Right atrium auricular region (tissue), 2 donors: ENCODE measurements around the gene EPAS1. TPM values are rescaled to one million over a fixed set of nuclear protein-coding genes. Genes with fewer than 3 reads are reported as not detected.
A peak's percentile ranks its signal among the peaks of the same experiment; 100 is the strongest.

Source experiments
- DNase-seq: peaks from one replicate; pipeline ENCODE4 v3.0.0-alpha.2; 2019; ENCODE audit warnings: low spot score
- H3K27ac ChIP-seq, 2 donors: fragments of 200-600 bp; sonication (generic); 1 replicate in 1 of 2; 2 replicates in 1 of 2; pipeline ENCODE4 v1.5.1; 2016 to 2019
- H3K27me3 ChIP-seq, 2 donors: fragments of 200-600 bp; sonication (generic); one replicate each; pipeline versions ENCODE4 v1.5.1 to v1.6.0; 2017 to 2019
- H3K36me3 ChIP-seq: fragments of 200-600 bp; sonication (generic); one replicate; pipeline ENCODE4 v1.5.1; 2016
- H3K4me1 ChIP-seq, 2 donors: fragments of 200-600 bp; sonication (generic); one replicate each; pipeline versions ENCODE4 v1.5.1 to v1.6.0; 2017 to 2019
- H3K4me3 ChIP-seq, 2 donors: fragments of 200-600 bp; sonication (generic); 1 replicate in 1 of 2; 2 replicates in 1 of 2; pipeline ENCODE4 v1.5.1; 2017 to 2019; ENCODE audit warnings: mild to moderate bottlenecking in 1 of 2, moderate library complexity in 1 of 2
- H3K9me3 ChIP-seq, 2 donors: fragments of 200-600 bp; sonication (generic); one replicate each; pipeline ENCODE4 v1.5.1; 2019
- total RNA-seq, 2 donors: library from RNA; depleted of rRNA; stranded (reverse); fragments of >200 nt; gene quantifications; one replicate each; pipeline ENCODE4 v1.1.0, GENCODE V29; 2016
- TF ChIP-seq, protein P1 (sequence below), 2 donors: fragments of 200-600 bp; sonication (generic); IDR thresholded peaks; one replicate each; pipeline ENCODE4 v1.5.1; 2019; ENCODE audit warnings: antibody characterized with exemption in 2 of 2

The EPAS1 gene
- total RNA-seq, 2 donors from 2014 or later = 257 to 311 TPM

GRCh38 chr2:46369783-46370182 is 72.6 kb downstream of the EPAS1 start:
- no peak overlapping the region for H3K27ac ChIP-seq
- no peaks in the 10 kb centered on the region for H3K9me3 ChIP-seq
- TF ChIP-seq, protein P1, sequence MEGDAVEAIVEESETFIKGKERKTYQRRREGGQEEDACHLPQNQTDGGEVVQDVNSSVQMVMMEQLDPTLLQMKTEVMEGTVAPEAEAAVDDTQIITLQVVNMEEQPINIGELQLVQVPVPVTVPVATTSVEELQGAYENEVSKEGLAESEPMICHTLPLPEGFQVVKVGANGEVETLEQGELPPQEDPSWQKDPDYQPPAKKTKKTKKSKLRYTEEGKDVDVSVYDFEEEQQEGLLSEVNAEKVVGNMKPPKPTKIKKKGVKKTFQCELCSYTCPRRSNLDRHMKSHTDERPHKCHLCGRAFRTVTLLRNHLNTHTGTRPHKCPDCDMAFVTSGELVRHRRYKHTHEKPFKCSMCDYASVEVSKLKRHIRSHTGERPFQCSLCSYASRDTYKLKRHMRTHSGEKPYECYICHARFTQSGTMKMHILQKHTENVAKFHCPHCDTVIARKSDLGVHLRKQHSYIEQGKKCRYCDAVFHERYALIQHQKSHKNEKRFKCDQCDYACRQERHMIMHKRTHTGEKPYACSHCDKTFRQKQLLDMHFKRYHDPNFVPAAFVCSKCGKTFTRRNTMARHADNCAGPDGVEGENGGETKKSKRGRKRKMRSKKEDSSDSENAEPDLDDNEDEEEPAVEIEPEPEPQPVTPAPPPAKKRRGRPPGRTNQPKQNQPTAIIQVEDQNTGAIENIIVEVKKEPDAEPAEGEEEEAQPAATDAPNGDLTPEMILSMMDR (IDR thresholded peaks at IDR 0.05) = no peak
- no peak for DNase-seq
- H3K27me3 ChIP-seq = no peaks in the 10 kb centered on the region
- no peak overlapping the region for H3K4me3 ChIP-seq
- H3K36me3 ChIP-seq = peaks cover 65% of the 10 kb centered on the region
- peaks cover 0 to 10% of the 10 kb centered on the region in 2 donors for H3K4me1 ChIP-seq

GRCh38 chr2:46371854-46372253 is 74.6 kb downstream of the EPAS1 start:
- H3K36me3 ChIP-seq = peaks cover 85% of the 10 kb centered on the region
- no peaks in the 10 kb centered on the region for H3K9me3 ChIP-seq
- no peak overlapping the region for H3K4me3 ChIP-seq
- no peak for DNase-seq
- no peaks in the 10 kb centered on the region for H3K27me3 ChIP-seq
- TF ChIP-seq, protein P1 (IDR thresholded peaks at IDR 0.05) = no peak
- no peak overlapping the region for H3K27ac ChIP-seq
- H3K4me1 ChIP-seq = peaks cover 0 to 9% of the 10 kb centered on the region in 2 donors

DNA sequence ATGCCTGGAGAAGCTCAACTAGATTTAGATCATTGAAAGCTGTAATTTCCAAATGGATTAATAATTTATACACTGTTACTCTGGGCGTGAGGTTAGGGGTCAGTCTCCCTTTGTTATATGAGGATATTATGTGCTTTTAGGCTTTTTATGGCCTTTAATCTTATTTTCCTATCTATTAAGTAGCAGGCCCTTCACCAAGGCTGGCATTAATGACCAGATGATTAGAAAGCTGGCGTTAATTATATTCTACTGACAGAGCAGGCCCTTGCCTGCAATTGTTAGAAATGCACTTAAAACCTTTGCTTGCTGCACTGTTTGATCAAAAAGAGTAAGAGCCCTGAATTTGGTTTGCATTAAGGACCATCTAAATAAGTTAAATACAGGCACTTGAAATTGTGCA is 75.3 kb downstream of the EPAS1 start:
- Histone ChIP-seq H3K4me1 (peaks cover 0 to 15% of the 10 kb centered on the region in 2 donors), H3K36me3 (peaks cover 88% of the 10 kb centered on the region), H3K27ac (no peak overlapping the region), H3K27me3 (no peaks in the 10 kb centered on the region), H3K4me3 (no peak overlapping the region), H3K9me3 (no peaks in the 10 kb centered on the region)
- DNase-seq = no peak
- TF ChIP-seq, protein P1 (IDR thresholded peaks at IDR 0.05) = no peak

DNA sequence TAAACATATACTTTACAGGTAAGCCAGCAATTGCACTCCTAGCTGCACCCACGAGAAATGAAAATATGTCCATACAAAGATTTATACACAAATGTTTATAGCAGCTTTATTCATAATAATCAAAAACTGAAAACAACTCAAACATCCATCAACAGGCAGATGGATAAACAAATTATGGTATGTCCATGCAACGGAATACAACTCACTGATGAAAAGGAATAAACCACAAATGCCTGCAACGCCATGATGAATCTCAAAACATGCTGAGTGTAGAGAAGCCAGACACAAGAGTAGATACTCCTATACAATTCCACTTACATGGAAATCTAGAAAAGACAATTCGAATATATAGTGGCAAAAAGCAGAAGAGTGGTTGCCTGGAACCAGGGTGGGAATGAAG is 76.0 kb downstream of the EPAS1 start:
- Histone ChIP-seq H3K27me3 (no peaks in the 10 kb centered on the region), H3K36me3 (peaks cover 92% of the 10 kb centered on the region), H3K9me3 (no peaks in the 10 kb centered on the region), H3K4me1 (peaks cover 0 to 20% of the 10 kb centered on the region in 2 donors), H3K4me3 (no peak overlapping the region), H3K27ac (no peak overlapping the region)
- DNase-seq = no peak
- TF ChIP-seq, protein P1 (IDR thresholded peaks at IDR 0.05) = no peak

DNA sequence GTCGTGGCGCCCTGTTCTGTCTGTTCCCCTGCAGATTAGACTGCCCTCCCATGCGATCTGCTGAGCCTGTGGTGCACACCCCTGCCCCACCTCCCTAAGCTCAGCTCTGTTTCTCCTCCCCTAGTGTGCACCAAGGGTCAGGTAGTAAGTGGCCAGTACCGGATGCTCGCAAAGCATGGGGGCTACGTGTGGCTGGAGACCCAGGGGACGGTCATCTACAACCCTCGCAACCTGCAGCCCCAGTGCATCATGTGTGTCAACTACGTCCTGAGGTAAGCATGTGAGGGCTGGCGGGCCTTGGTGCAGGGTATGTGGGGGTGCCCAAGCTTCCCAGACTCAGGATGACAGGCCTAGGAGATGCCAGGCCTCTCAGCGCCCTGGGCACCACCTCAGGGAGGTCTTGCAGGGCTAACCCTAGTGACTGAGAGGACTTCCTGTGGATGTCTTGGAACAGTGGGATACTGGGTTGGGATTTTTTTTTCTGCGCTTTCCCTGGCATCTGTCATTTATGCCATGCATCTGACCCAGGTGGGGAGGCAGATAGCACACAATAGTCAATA is 78.4 kb downstream of the EPAS1 start:
- peaks cover 99% of the 10 kb centered on the region for H3K36me3 ChIP-seq
- DNase-seq = no peak
- peaks cover 0 to 32% of the 10 kb centered on the region in 2 donors for H3K4me1 ChIP-seq
- no peaks in the 10 kb centered on the region for H3K27me3 ChIP-seq
- H3K27ac ChIP-seq = no peak overlapping the region
- H3K4me3 ChIP-seq = no peak overlapping the region
- no peaks in the 10 kb centered on the region for H3K9me3 ChIP-seq
- TF ChIP-seq, protein P1 (IDR thresholded peaks at IDR 0.05) = no peak

DNA sequence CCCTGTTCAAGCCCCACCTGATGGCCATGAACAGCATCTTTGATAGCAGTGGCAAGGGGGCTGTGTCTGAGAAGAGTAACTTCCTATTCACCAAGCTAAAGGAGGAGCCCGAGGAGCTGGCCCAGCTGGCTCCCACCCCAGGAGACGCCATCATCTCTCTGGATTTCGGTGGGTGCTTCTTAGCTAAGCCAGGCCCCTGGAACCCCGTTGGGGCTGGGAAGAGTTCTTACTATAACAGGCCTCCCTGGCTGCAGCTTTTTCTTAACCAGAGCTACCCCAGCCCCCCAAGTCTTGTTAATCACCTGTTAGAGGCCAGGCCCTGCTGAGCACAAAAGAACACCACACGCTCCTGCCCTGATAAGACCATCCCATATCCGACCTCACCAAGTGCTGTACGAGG is 79.4 kb downstream of the EPAS1 start:
- no peak for DNase-seq
- TF ChIP-seq, protein P1 (IDR thresholded peaks at IDR 0.05) = no peak
- Histone ChIP-seq H3K27ac (peak overlapping the region in 1 of 2 donors; percentile 29), H3K4me3 (no peak overlapping the region), H3K36me3 (peaks cover 99% of the 10 kb centered on the region), H3K4me1 (peaks cover 0 to 32% of the 10 kb centered on the region in 2 donors), H3K27me3 (no peaks in the 10 kb centered on the region), H3K9me3 (no peaks in the 10 kb centered on the region)
